Muscle of arm (tissue), 12 donors: ENCODE data around the gene MLLT1. TPM values are rescaled to one million over a fixed set of nuclear protein-coding genes. Genes with fewer than 3 reads are reported as not detected.
A peak's percentile ranks its signal among the peaks of the same experiment; 100 is the strongest.

ENCODE experiments used
- DNase-seq: peaks from one replicate; pipeline ENCODE4 v3.0.0-alpha.2; 2013
- polyA plus RNA-seq, 12 donors: library from polyadenylated mRNA; unstranded; fragments of 120-200 nt; gene quantifications; one replicate each; pipeline ENCODE4 v1.2.1, GENCODE V29; 2013; ENCODE audit not compliant: insufficient read length in 12 of 12

The MLLT1 gene
- polyA plus RNA-seq, 12 donors, result 29.1 to 63.6 (median 38.2) TPM; not detected in 1

- DNase-seq, result no peak
Measured at GRCh38 chr19:6223461-6224307, 56.1 kb downstream of the MLLT1 start.

DNA sequence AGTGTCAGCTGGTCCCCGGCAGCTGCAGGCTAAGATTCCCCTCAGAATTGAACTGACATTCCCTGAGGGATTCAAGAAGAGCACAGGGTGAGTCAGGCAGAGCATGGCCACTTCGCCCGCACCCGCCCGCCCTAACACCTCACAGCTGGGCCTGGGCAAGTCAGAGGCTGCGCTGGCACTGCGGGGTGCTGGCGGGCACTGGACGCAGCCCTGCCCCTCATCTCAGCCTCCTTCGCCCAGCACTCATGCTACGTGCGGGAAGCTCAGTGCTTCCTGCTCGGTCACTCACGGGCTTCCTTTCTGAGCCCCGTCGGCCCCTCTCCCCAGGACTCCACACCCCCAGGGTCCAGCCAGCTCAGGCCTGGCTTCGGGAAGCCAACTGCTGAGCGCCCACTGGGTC, 56.9 kb downstream of the MLLT1 start:
- DNase-seq, result no peak

- no peak for DNase-seq
Measured at GRCh38 chr19:6221878-6222746, 57.7 kb downstream of the MLLT1 start.

DNA sequence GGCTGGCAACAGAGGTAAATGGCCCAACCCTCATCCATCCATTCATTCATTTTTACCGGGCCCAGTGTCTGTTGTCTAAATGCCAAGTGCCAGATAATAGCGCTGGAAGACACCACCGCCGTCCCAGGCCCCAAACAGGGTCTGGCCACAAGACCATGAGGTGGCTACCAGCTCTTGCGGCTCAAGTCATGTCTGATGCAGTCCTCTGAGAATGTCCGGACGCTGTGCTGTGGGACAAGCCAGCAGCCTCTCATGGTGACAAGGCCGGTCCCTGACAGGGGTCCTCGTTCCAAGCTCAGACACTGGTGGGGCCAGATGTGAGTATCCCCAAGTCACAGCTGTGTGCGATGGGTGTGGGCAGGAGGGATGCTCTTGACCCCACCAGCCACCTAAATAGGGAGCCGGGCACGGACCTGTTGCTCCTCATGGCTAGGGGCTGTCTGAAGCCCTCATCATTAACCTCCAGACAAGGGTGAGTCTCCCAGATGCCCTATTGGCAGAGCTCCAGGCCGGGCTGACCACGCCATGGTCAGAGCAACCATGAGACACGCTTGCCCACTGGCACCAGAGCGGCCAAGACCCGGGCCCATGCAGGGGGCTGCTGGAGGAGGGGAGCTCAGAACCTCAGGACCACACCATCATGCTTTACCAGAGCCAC, 58.4 kb downstream of the MLLT1 start:
- no peak for DNase-seq

DNA sequence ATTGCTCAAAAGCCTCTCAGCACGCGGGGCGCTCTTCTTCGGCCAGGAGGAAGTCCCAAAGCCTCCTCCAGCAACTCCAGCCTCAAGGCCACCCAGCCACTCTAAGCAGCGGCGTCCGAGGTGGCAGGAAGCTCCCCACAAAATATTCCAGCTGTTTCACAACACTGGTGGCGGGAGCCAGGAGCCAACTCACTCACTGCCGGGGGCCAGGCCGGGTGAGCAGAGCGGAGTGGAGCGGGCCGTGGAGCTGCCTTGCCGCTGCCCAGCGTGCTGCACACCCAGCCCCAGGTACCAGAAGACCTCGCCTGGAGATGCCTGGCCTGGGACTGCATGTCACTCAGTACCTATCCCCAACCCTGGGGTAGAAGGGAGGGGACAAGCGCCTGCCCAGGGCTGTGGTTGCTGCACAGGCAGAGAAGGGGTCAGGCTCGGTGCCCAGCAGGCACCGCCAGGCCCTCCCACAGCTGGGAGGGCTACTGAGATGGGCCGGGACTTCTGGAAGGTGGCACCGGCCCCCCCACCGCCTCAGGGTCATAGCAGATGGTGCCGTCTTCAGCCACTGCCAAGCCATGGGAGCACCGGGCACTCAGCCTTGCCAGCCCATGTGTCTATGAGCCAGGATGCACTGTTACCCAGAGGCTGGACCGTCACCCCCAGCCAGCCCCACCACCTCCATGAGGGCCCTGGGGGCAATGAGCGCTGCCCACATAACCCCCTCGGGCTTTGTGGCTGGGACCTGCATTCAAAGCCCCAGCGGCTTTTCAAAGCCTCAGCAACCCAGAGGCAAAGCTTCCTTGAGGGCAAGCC, 59.2 kb downstream of the MLLT1 start:
- DNase-seq, result no peak

DNA sequence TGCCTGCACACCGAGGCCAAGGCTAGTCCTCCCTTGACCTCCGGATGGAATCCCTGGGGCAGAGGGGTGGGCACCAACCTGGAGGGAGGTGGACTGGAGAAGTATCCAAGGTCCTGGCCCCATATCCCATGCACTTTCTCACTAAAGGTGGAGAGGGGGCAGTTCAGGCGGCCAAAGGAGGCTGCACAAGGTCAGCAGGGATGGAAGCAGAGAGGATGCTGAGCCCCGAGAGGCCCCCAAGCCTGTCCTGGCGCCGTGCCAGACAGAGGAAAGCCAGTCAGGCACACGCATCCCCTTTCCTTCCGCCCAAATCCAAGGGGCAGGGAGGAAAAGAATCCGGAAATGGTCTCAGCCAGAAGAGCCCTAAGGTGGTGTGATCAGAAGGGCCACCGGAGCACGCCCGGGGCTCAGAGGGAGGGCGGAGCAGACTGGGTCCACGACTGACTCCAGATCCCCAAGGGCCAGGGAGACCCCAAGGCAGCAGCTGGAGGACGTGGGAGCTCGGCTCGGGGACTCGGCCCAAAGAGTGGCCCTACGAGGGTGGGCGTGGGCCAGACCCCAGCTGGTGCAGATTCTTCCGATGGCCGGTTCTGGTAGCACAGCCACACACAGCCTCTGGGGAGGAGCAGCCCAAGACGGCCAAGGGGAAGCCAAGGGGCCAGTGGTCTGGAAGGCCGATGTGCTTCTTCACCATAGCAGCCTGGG, 60.0 kb downstream of the MLLT1 start:
- DNase-seq, result no peak

DNA sequence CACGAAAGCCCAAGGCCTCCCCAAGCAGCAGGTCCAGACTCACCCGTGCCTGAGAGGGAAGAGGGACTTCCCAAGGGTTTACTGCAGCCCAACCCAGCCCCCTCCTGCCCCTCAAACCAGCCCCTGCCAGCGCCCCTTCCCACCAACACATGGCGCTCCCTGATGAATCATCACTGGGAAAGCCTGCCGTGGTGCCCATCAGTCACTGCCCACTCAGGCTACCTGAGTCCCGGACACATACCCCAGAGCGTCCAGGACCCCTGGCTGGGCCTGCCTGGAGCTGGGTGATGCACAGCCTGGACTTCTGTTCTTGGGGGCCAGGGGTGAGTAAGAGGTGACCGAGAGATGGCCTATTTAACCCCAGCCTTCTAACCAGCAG, 60.6 kb downstream of the MLLT1 start:
- no peak for DNase-seq

GRCh38 chr19:6218491-6219146, 61.2 kb downstream of the MLLT1 start:
- peak; percentile 89 for DNase-seq

DNA sequence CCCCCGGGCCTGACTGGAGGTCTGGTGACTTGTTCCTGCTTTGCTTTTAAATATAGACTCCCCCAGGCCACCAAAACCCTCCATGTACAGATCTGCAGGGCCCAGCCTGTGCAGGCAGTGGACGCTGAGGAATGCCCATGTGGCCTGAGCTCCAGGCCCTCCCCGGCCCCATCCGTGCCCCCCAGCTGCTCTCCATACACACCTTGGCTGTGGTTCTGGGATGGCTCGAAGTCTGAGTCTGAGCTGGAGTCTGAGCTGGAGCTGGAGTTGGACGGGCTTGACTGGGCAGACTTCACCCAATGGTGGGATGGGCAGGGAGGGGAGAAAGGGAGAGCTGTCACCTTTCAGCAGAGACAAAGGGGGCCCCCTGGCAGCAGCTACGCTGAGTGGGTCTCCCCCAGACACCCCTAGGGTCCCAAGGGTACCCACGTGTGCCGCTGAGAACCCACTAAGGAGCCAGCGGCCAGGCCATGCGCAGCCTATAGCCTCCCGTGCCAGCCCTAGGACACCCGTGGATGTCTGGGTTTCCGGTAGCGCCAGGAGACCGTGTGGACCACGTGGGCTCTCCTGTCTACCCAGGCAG, 61.9 kb downstream of the MLLT1 start:
- no peak for DNase-seq

GRCh38 chr19:6216996-6217751, 62.6 kb downstream of the MLLT1 start:
- peak; percentile 67 for DNase-seq

DNA sequence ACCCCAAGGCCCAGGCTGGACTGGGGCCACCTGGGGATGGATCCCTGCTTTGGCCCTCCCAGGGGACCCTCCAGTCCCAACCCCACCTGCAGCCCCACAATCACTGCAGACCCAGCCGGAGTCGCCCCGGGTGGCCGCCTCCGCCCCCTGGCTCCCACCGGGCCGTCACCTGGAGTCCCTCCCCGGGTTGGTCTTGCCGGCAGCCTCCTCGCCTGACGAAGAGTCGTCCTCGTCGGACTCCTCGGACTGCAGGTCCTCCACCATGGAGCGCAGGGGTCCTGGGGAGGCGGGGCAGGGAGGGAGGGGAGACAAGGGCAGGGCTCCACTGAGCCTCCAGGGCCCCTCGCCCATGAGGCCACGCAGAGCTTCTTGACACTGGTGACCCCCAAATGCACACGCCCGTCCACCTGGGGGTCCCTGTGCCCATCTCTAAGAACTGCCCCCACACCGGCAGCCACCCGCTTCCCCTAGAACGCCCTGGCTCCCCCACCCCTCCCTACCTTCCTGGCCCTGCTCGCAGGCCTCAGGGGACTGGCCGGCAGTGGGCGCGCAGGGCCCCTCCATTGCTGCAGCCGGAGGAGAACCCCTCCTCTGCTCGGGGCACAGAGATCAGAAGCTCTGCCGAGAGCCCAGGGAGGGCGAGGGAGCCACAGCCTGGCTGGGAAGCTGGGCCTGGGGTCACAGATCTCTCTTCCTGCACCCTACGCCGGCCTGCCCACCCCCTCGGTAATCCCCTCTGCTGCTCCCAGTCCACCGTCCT, 63.4 kb downstream of the MLLT1 start:
- no peak for DNase-seq

DNA sequence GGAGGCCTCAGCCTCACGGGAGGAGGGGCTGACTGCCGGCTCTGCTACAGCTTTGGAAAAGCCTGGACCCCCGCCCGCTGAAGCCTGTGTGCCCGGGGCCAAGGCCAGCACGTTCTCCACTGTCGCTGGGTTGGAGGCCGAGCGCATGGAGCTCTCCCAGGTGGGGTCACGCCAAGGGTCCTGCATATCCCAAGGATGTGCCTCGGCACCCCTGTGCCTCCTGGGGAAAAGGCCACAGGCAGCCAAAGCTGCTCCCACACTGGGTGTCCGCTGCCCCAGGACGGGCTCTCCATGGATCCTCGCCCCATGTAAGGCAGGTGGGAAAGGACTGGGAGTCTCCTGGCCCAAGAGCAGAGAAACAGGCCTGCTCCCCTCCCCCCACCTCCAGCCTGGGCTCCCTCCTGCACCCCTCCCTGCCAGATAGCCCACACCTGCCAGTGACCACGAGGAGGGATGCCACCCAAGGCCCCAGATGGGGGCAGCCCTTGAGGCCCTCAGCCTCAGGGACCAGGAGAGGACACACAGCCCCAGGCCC, 64.0 kb downstream of the MLLT1 start:
- no peak for DNase-seq

DNA sequence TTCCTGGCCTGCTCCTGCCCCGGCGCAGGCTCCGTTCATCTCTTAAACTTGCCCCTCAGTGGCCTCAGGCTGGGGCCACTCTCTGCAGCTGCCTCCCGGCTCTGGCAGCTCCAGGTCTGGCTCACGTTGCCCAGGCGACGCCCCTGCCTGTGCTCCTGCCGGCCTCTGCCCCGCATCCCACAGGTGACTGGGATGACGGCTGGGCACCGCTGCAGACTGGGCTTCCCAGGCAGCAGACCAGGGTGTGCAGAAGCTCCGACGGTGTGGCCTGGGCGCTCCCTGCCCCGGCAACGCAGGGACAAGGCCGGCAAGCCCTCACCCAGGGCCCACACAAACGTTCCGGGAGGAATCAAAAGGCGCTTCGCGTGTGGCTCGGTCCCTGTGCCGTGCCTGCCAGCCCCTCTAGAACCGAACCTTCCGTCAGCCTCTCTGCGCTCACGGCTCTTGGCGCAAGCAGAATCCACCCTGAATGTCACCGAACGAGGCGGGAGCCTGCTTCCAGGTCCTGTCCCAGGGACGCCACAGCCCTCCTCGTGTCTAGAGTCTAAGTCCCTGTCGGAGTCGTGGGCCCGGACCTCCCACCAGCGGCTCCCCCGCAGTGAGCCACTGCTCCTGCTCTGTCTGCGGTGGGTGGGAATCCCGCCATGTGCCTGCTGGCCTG, 64.8 kb downstream of the MLLT1 start:
- DNase-seq, result no peak

GRCh38 chr19:6213696-6214641, 65.8 kb downstream of the MLLT1 start:
- DNase-seq, result no peak

DNA sequence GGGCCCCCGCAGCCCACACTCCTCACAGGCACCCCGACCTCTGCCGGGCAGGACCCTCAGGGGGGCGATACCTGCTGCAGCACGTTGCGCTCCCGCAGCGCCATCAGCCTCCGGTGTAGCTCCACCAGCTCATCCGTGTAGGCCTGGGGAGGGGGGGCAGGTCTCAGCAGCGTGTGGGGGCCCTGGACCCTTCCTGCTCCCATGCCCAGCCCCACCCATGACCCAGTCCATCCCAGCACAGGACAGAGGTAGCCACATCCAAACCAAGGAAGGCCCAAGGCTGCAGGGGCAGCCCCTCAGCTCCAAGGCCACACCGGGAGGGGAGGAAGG, 66.5 kb downstream of the MLLT1 start:
- no peak for DNase-seq
